HG03045 (cell line): ENCODE results near the gene XRCC5.
A peak's percentile ranks its signal among the peaks of the same experiment; 100 is the strongest.

Source experiments
- ATAC-seq: cut with Tn5 transposase; IDR thresholded peaks from one replicate; pipeline ENCODE4 v1.9.1; 2021; ENCODE audit warnings: mild to moderate bottlenecking, moderate library complexity; ENCODE audit not compliant: unreplicated experiment

The XRCC5 gene

GRCh38 chr2:216222650-216223352 lies 113.7 kb downstream of the XRCC5 start:
- ATAC-seq = peak; percentile 75

- ATAC-seq = no peak
These were observed 115.2 kb downstream of the XRCC5 start for GRCh38 chr2:216224388-216224787.

- ATAC-seq = no peak
These were observed 120.2 kb downstream of the XRCC5 start for GRCh38 chr2:216229277-216229914.

- ATAC-seq = no peak
These were observed 122.7 kb downstream of the XRCC5 start for GRCh38 chr2:216231867-216232266.

GRCh38 chr2:216232721-216233120 lies 123.6 kb downstream of the XRCC5 start:
- no peak for ATAC-seq

- ATAC-seq = no peak
These were observed 124.3 kb downstream of the XRCC5 start for GRCh38 chr2:216233281-216233995.

- ATAC-seq = no peak
These were observed 125.0 kb downstream of the XRCC5 start for GRCh38 chr2:216234106-216234505.

GRCh38 chr2:216235462-216235861 lies 126.3 kb downstream of the XRCC5 start:
- no peak for ATAC-seq

GRCh38 chr2:216235896-216236295 lies 126.7 kb downstream of the XRCC5 start:
- no peak for ATAC-seq

- no peak for ATAC-seq
These were observed 127.3 kb downstream of the XRCC5 start for GRCh38 chr2:216236486-216236885.

GRCh38 chr2:216242365-216242764 lies 133.2 kb downstream of the XRCC5 start:
- ATAC-seq = no peak

GRCh38 chr2:216243026-216243425 lies 133.9 kb downstream of the XRCC5 start:
- ATAC-seq = no peak

GRCh38 chr2:216245391-216245975 lies 136.3 kb downstream of the XRCC5 start:
- no peak for ATAC-seq

- no peak for ATAC-seq
These were observed 137.6 kb downstream of the XRCC5 start for GRCh38 chr2:216246766-216247165.
